ENCODE data around the gene PLCXD1.

- TF ChIP-seq CTCF (IDR thresholded peaks at IDR 0.05) (no peak), EP300 (IDR thresholded peaks at IDR 0.05) (no peak), POLR2A (IDR thresholded peaks at IDR 0.05) (no peak)
Measured at GRCh38 chrX:340121-340520, 58.9 kb downstream of the PLCXD1 start.
